Uterus (tissue), 4 donors: ENCODE measurements around the gene PSMD4. TPM values are rescaled to one million over a fixed set of nuclear protein-coding genes. Genes with fewer than 3 reads are reported as not detected.

Experiments used
- DNase-seq, 2 donors: peaks; one replicate each; pipeline ENCODE4 v3.0.0-alpha.2; 2019 to 2020
- H3K27ac ChIP-seq, 2 donors: fragments of 200-600 bp; sonication (generic); 1 replicate in 1 of 2; 2 replicates in 1 of 2; pipeline ENCODE4 v1.5.1; 2016 to 2018
- H3K27me3 ChIP-seq, 2 donors: fragments of 200-600 bp; sonication (generic); one replicate each; pipeline ENCODE4 v1.5.1; 2018 to 2019; ENCODE audit warnings: control low read depth in 1 of 2
- H3K36me3 ChIP-seq, 2 donors: fragments of 200-600 bp; sonication (generic); one replicate each; pipeline ENCODE4 v1.5.1; 2019; ENCODE audit warnings: control low read depth in 1 of 2
- H3K4me1 ChIP-seq, 2 donors: fragments of 200-600 bp; sonication (generic); one replicate each; pipeline ENCODE4 v1.5.1; 2018 to 2019; ENCODE audit warnings: control low read depth in 1 of 2
- H3K4me3 ChIP-seq, 2 donors: fragments of 200-600 bp; sonication (generic); 1 replicate in 1 of 2; 2 replicates in 1 of 2; pipeline ENCODE4 v1.5.1; 2018 to 2019; ENCODE audit warnings: mild to moderate bottlenecking in 1 of 2
- H3K9me3 ChIP-seq, 2 donors: fragments of 200-600 bp; sonication (generic); one replicate each; pipeline ENCODE4 v1.5.1; 2019; ENCODE audit warnings: control low read depth in 1 of 2
- POLR2A ChIP-seq, 2 donors: fragments of 450-650 bp; IDR thresholded peaks; one replicate each; pipeline ENCODE4 v1.6.1; 2016; ENCODE audit warnings: antibody characterized with exemption in 2 of 2, mild to moderate bottlenecking in 1 of 2, moderate library complexity in 1 of 2
- intact Hi-C: fragments of 100-400 bp; cut with DNase I; formaldehyde crosslinking; loops from one replicate; pipeline ENCODE4 v1.15.1; 2023; ENCODE audit warnings: low total_unique reads
- total RNA-seq, 4 donors: library from RNA; depleted of rRNA in 3 of 4; stranded (reverse); fragments of >200 nt in 3 of 4; gene quantifications; one replicate each; pipeline versions ENCODE4 v1.1.0 to v1.2.4, GENCODE V29; 2014 to 2023
- TF ChIP-seq, protein P1 (sequence below), 4 experiments: fragments of 200-600 bp in 2 of 4; fragments of 450-650 bp in 2 of 4; sonication (generic) in 2 of 4; IDR thresholded peaks; one replicate each; pipeline ENCODE4 v1.5.1; 2016 to 2019; ENCODE audit warnings: antibody characterized with exemption in 4 of 4, mild to moderate bottlenecking in 2 of 4, moderate library complexity in 1 of 4
- donor health status: DM: yes; HTN: yes; CAD: no.

The PSMD4 gene
- total RNA-seq, 4 donors from 2014 or later, result 73.5 to 114 (median 89.1) TPM

DNA sequence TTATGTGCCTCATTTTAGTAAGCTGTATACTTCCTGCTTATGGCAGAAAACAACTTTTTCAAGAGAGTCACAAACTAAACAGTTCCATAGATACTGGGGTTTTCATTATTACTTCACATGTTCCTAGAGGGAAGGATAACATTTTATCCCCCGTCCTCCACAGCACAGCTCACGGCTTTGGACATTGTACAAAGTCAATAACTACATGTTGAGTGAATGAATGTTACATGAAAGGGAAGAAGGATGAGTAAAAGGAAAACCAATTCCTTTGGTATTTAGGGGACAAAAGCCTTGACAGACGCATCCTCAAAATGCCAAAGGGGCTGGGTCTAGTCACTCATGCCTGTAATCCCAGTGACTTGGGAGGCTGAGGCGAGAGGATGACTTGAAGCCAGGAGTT is 57.9 kb downstream of the PSMD4 start:
- Histone ChIP-seq H3K4me3 (no peak overlapping the region), H3K9me3 (no peaks in the 10 kb centered on the region), H3K36me3 (no peaks in the 10 kb centered on the region), H3K27ac (peak overlapping the region; percentile 88 to 91), H3K4me1 (peaks cover 41 to 44% of the 10 kb centered on the region in 2 donors), H3K27me3 (no peaks in the 10 kb centered on the region)
- DNase-seq, result no peak
- intact Hi-C loops, result no loop called here
- TF ChIP-seq, protein P1, sequence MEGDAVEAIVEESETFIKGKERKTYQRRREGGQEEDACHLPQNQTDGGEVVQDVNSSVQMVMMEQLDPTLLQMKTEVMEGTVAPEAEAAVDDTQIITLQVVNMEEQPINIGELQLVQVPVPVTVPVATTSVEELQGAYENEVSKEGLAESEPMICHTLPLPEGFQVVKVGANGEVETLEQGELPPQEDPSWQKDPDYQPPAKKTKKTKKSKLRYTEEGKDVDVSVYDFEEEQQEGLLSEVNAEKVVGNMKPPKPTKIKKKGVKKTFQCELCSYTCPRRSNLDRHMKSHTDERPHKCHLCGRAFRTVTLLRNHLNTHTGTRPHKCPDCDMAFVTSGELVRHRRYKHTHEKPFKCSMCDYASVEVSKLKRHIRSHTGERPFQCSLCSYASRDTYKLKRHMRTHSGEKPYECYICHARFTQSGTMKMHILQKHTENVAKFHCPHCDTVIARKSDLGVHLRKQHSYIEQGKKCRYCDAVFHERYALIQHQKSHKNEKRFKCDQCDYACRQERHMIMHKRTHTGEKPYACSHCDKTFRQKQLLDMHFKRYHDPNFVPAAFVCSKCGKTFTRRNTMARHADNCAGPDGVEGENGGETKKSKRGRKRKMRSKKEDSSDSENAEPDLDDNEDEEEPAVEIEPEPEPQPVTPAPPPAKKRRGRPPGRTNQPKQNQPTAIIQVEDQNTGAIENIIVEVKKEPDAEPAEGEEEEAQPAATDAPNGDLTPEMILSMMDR (IDR thresholded peaks at IDR 0.05), result no peak
- TF ChIP-seq POLR2A (IDR thresholded peaks at IDR 0.05), result no peak

DNA sequence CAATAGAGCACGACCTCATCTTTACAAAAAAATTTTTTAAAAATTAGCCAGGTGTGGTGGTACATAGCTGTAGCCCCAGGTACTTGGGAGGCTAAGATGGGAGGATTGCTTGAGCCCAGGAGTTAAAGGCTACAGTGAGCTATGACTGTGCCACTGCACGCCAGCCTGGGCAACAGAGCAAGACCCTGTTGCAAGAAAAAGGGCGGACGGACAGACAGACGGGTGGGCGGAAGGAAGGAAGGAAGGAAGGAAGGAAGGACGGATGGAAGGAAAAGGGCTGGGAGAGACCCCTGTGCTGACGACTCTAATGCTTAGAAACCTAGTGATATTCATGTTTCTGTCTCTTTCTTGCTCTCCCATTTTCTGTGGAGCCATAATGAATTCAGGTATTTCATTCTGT is 58.3 kb downstream of the PSMD4 start:
- H3K4me1 ChIP-seq, result peaks cover 41 to 44% of the 10 kb centered on the region in 2 donors

DNA sequence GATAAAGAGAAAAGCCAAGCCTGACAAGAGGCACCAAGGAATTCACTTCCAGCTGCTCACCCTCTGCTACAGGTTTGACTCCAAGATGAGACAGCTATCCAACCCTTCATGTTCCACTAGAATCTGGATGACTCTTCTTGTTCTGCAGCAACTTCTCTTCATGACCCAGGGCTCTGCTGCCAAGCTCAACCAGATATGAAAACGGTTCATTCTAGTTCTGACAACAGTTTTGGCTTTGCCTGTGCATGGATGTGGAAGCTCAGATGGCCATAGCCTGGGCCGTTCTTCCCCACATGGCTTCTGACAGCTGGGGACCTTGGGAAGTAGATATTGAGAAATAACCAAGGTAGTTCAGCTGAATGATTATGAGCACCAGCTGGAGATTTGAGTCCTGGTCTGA is 59.0 kb downstream of the PSMD4 start:
- Histone ChIP-seq H3K4me1 (peaks cover 41 to 44% of the 10 kb centered on the region in 2 donors), H3K36me3 (no peaks in the 10 kb centered on the region), H3K9me3 (no peaks in the 10 kb centered on the region), H3K4me3 (no peak overlapping the region), H3K27ac (peak overlapping the region; percentile 88 to 91), H3K27me3 (no peaks in the 10 kb centered on the region)
- intact Hi-C loops, result no loop called here
- no peak for TF ChIP-seq POLR2A (IDR thresholded peaks at IDR 0.05)
- TF ChIP-seq, protein P1 (IDR thresholded peaks at IDR 0.05), result no peak
- DNase-seq, result peak in 1 of 2 donors; percentile 58

More for the DNA sequence above, 58.3 kb downstream of the PSMD4 start:
- Histone ChIP-seq H3K9me3 (no peaks in the 10 kb centered on the region), H3K36me3 (no peaks in the 10 kb centered on the region), H3K27me3 (no peaks in the 10 kb centered on the region), H3K27ac (peak overlapping the region; percentile 88 to 91), H3K4me3 (no peak overlapping the region)
- DNase-seq, result no peak
- intact Hi-C loops, result no loop called here
- no peak for TF ChIP-seq POLR2A (IDR thresholded peaks at IDR 0.05)
- TF ChIP-seq, protein P1 (IDR thresholded peaks at IDR 0.05), result no peak

DNA sequence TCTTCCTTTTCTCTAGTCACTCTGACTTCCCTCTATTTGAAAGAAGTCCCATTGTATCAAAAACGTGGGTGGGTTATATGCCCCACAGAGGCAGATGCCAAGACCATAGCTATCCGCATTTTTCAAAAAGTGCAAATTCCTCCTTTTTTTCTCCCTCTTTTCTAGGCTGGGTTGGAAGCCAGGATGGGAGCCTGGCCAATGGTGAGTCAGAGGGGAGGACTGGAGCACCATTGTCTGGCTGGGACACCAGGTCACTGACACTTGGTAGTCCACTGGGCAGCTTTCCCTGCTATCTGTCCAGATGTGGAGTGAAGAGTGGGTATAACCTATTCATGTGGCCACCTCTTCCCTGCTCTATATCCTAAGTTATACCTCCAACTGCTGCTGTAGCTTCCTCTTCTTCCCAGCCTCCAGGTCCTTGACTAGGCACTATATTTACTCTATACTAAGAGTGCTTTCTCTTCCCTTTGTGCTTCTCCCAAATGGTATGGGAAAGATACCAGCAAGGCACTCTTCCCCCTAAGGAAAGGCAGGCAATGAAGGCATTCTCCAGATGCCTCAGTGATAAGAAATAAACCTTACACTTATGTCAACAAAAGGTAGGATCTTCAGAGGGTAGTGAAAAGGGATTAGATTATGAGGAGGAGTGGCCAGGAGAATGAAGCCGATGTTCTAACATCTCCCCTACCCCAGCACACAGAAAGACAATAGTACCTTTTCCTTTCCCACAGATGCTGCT is 59.8 kb downstream of the PSMD4 start:
- Histone ChIP-seq H3K27ac (peak overlapping the region; percentile 88 to 91), H3K4me1 (peaks cover 38 to 40% of the 10 kb centered on the region in 2 donors), H3K27me3 (no peaks in the 10 kb centered on the region), H3K4me3 (no peak overlapping the region), H3K36me3 (no peaks in the 10 kb centered on the region), H3K9me3 (no peaks in the 10 kb centered on the region)
- TF ChIP-seq POLR2A (IDR thresholded peaks at IDR 0.05), result no peak
- TF ChIP-seq, protein P1 (IDR thresholded peaks at IDR 0.05), result no peak
- peak; percentile 88 to 92 for DNase-seq
- intact Hi-C loops, result no loop called here

DNA sequence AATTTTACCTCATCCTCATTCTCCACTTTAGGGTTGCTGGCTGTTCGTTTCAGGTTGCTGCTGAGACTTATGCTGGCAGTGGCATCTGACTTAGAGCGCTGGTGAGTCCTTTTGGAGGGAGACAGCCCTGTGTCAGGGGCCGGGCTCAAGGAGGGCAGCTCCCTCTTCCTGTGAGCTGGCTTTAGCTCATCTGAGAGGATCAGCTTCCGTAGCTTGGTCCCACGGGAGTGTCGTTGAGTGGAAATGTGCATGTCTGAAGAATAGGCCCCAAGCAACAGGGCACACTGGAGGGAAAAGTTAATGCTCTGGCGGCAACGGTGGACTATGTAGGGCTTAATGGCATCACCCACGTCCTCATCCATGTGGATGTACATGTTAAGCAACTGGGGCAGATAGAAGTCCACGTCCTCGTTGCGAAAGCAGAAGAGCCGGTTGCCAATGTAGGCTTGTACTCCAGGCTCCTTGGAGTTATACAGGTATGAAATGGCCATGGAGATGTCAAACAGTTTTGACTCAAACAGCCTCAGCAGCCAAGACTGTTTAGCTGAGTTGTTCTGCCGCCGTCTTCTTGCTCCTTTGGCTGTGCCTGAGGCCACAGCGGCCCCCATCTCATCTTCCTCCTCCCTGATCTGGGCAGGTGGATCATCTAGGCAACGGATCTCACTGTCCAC is 61.2 kb downstream of the PSMD4 start:
- no peak for TF ChIP-seq POLR2A (IDR thresholded peaks at IDR 0.05)
- TF ChIP-seq, protein P1 (IDR thresholded peaks at IDR 0.05), result no peak
- Histone ChIP-seq H3K4me3 (no peak overlapping the region), H3K27ac (peak overlapping the region; percentile 88 to 91), H3K9me3 (no peaks in the 10 kb centered on the region), H3K4me1 (peaks cover 24 to 34% of the 10 kb centered on the region in 2 donors), H3K36me3 (no peaks in the 10 kb centered on the region), H3K27me3 (no peaks in the 10 kb centered on the region)
- no peak for DNase-seq
- intact Hi-C loops, result no loop called here
